HUES6 (cell line): ENCODE data around the gene C1QTNF1.

Experiments
- H3K27ac ChIP-seq: 2 replicates; pipeline ENCODE4 v1.7.0; 2013; ENCODE audit warnings: low read depth, mild to moderate bottlenecking, low read length, inconsistent platforms
- H3K27me3 ChIP-seq: 2 replicates; pipeline ENCODE4 v1.6.1; 2013; ENCODE audit warnings: low read length; ENCODE audit not compliant: control insufficient read depth, insufficient read depth
- H3K36me3 ChIP-seq: 2 replicates; pipeline ENCODE4 v1.6.1; 2013; ENCODE audit warnings: low read length; ENCODE audit not compliant: control insufficient read depth, insufficient read depth
- H3K4me1 ChIP-seq: 2 replicates; pipeline ENCODE4 v1.6.1; 2013; ENCODE audit warnings: low read length; ENCODE audit not compliant: control insufficient read depth, insufficient read depth
- H3K4me3 ChIP-seq: 2 replicates; pipeline ENCODE4 v1.5.1; 2013; ENCODE audit warnings: low read depth, low read length
- H3K9ac ChIP-seq: one replicate; pipeline ENCODE4 v1.6.1; 2013; ENCODE audit warnings: mild to moderate bottlenecking, low read length
- H3K9me3 ChIP-seq: 2 replicates; pipeline ENCODE4 v1.6.1; 2013; ENCODE audit warnings: low read depth, low read length; ENCODE audit not compliant: control insufficient read depth, insufficient read depth

C1QTNF1 gene

GRCh38 chr17:78993981-78994671 lies 29.8 kb upstream of the C1QTNF1 start:
- Histone ChIP-seq H3K9ac (no peak overlapping the region), H3K4me1 (no peaks in the 10 kb centered on the region), H3K4me3 (no peak overlapping the region), H3K27me3 (peaks cover 3% of the 10 kb centered on the region; the same call in 1 of the 2 replicates), H3K36me3 (peaks cover 49% of the 10 kb centered on the region), H3K27ac (no peak overlapping the region), H3K9me3 (no peaks in the 10 kb centered on the region)

DNA sequence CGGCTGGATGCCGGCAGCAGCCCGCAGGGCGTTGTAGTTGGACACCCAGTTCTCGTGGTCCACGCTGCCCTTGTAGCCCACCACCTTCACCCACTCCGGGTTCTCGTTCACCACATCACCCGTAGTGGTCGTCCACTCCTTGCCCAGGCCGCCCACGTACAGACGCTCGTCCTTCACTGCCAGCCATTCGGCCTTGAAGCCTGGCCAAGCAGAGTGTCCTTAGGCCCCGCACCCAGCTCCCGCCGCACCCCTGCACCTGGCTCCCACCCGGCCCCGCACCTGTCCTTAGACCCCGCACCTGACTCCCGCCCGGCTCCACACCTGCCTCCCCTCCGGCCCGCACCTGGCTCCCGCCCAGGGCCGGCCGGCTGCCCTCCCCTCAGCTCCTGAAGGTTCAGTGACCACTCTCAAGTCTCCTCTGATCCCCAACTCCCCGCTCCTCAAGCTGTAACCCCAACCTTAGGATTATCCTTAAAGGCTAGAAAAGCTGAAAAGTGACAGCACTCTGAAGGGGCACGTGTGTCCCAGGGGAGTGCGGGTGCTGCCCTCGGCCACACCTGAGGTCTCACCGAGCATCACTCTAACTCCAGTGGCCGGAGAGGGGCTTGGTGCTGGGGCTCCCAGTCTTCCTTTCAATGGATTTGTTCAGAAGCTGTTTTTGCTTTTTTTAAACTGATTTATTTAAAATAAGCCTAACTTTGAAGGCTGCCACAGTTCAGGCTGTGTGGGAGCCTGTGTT lies 28.8 kb upstream of the C1QTNF1 start:
- no peak overlapping the region for H3K27ac ChIP-seq
- no peaks in the 10 kb centered on the region for H3K9me3 ChIP-seq
- H3K4me1 ChIP-seq = no peaks in the 10 kb centered on the region
- H3K27me3 ChIP-seq = peaks cover 7% of the 10 kb centered on the region; the same call in 1 of the 2 replicates
- H3K9ac ChIP-seq = no peak overlapping the region
- H3K36me3 ChIP-seq = peaks cover 49% of the 10 kb centered on the region
- no peak overlapping the region for H3K4me3 ChIP-seq

DNA sequence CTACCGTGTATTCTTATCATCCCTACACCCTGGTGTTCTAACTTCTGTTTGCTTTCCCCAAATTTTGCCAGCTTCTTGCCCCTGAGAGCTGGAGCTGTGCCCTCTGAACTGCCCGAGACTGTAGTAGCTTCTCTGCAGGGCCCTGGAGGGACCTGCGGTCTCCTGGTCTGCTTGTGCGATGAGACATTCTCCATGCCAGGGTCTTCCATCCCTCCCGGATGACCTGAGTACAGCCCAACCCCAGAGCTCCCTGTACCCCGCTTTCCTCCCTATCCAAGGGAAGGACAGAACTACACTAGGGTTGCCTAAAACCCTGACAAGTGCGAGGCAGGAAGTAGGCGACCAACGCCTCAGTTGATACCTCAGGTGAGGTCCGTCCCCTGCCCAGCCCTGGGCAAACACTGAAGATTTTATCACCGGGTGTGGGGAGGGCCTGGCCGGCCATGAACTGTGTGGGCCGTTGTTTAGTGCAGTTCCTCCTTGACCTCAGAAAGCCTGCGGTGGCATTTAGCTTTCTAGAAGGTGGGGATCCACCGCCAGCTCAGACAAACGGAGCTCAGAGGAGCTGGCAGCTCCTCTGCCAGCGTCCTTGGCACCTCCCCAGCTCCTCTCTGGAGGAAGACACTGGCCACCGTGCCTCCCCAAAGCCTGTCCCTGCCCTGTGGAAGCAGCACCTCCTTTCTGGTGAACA lies 28.1 kb upstream of the C1QTNF1 start:
- peaks cover 49% of the 10 kb centered on the region for H3K36me3 ChIP-seq
- no peak overlapping the region for H3K4me3 ChIP-seq
- no peak overlapping the region for H3K9ac ChIP-seq
- peaks cover 14% of the 10 kb centered on the region for H3K27me3 ChIP-seq
- no peaks in the 10 kb centered on the region for H3K4me1 ChIP-seq
- no peaks in the 10 kb centered on the region for H3K9me3 ChIP-seq
- no peak overlapping the region for H3K27ac ChIP-seq

DNA sequence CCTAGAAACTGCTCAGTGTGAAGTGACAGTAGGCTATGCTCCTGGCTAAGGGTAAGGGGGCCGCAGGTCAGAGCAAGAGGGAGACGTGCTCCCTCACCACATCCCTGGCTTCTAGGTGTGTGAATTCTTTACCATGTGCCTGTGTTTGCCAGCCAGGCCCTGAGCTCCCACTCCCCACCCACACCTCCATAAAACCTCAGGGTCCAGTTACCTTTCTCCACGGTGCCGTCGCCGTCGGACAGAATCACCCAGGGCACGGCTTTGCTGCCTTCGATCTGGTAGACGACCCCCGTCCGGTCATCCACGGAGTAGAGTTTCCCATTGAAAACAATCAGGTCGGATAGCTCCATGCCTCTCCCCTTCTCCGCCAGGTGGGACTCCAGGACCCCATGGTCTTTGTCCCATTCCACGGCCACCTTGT lies 27.2 kb upstream of the C1QTNF1 start:
- peaks cover 46% of the 10 kb centered on the region for H3K36me3 ChIP-seq
- no peak overlapping the region for H3K9ac ChIP-seq
- H3K27me3 ChIP-seq = peaks cover 22% of the 10 kb centered on the region
- no peaks in the 10 kb centered on the region for H3K4me1 ChIP-seq
- H3K4me3 ChIP-seq = no peak overlapping the region
- no peak overlapping the region for H3K27ac ChIP-seq
- H3K9me3 ChIP-seq = no peaks in the 10 kb centered on the region

- no peaks in the 10 kb centered on the region for H3K4me1 ChIP-seq
- no peak overlapping the region for H3K9ac ChIP-seq
- peaks cover 27% of the 10 kb centered on the region for H3K27me3 ChIP-seq
- peaks cover 46% of the 10 kb centered on the region for H3K36me3 ChIP-seq
- H3K4me3 ChIP-seq = no peak overlapping the region
- no peak overlapping the region for H3K27ac ChIP-seq
- no peaks in the 10 kb centered on the region for H3K9me3 ChIP-seq
Measured at GRCh38 chr17:78997231-78997741, 26.7 kb upstream of the C1QTNF1 start.

GRCh38 chr17:78997881-78998280 lies 26.1 kb upstream of the C1QTNF1 start:
- Histone ChIP-seq H3K9ac (no peak overlapping the region), H3K4me1 (no peaks in the 10 kb centered on the region), H3K27ac (no peak overlapping the region), H3K36me3 (peaks cover 46% of the 10 kb centered on the region), H3K9me3 (no peaks in the 10 kb centered on the region), H3K4me3 (no peak overlapping the region), H3K27me3 (peaks cover 33% of the 10 kb centered on the region)

DNA sequence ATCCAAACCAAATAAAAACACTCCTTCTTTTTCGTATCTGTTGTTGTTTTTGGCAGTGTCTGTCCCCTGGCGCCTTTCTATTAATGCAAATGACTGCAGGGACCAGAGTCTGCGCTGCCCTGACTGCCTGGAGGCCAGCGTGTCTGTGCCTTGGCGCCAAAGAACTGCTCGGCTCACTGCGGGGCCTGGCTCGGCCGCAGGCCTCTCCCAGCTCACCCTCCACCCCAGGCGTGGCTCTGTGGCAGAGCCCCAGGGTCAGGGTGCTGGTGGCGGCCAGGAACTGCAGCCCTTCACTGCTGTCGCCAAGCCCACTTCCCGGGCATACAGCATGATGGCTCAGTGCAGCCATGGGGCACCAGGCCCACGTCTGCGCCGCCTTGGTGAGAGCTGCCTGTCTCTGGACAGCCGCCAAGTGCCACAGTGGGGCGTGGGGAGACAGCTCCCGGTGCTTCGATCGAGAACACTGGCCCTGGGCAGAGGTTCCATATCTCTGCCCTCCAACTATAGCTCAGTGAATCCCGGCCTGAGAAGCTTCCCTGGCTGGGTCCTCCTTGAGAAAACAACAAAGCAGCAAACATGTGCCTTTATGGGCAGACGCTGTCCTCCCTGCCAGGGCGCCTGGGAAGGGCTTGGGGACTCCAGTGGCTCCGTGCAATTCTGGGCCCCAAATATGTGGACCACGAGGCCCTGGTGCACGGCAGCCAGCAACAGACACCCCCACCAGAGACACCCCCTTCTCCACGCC lies 25.5 kb upstream of the C1QTNF1 start:
- Histone ChIP-seq H3K27ac (no peak overlapping the region), H3K4me1 (no peaks in the 10 kb centered on the region), H3K4me3 (no peak overlapping the region), H3K27me3 (peaks cover 39% of the 10 kb centered on the region), H3K36me3 (peaks cover 44% of the 10 kb centered on the region), H3K9ac (no peak overlapping the region), H3K9me3 (no peaks in the 10 kb centered on the region)

GRCh38 chr17:78999056-78999768 lies 24.8 kb upstream of the C1QTNF1 start:
- no peaks in the 10 kb centered on the region for H3K9me3 ChIP-seq
- no peak overlapping the region for H3K4me3 ChIP-seq
- H3K4me1 ChIP-seq = no peaks in the 10 kb centered on the region
- H3K36me3 ChIP-seq = peaks cover 38% of the 10 kb centered on the region
- no peak overlapping the region for H3K9ac ChIP-seq
- H3K27me3 ChIP-seq = peaks cover 42% of the 10 kb centered on the region
- no peak overlapping the region for H3K27ac ChIP-seq

- Histone ChIP-seq H3K27ac (no peak overlapping the region), H3K9ac (no peak overlapping the region), H3K27me3 (peaks cover 42% of the 10 kb centered on the region), H3K36me3 (peaks cover 30% of the 10 kb centered on the region), H3K9me3 (no peaks in the 10 kb centered on the region), H3K4me3 (no peak overlapping the region), H3K4me1 (no peaks in the 10 kb centered on the region)
Measured at GRCh38 chr17:78999947-79000395, 24.0 kb upstream of the C1QTNF1 start.
